Keratinocyte (primary cell): Measurements from ENCODE around the gene ZNF365. TPM values are rescaled to one million over a fixed set of nuclear protein-coding genes. Genes with fewer than 3 reads are reported as not detected.
A peak's percentile ranks its signal among the peaks of the same experiment; 100 is the strongest.

Source experiments
- DNase-seq: peaks from one replicate; pipeline ENCODE4 v3.0.0-alpha.2; 2011; ENCODE audit warnings: low read depth, missing footprints, low spot score
- FAIRE-seq: peaks from 2 replicates; lab custom pipeline; 2011; peaks lifted over from hg19 to GRCh38; lab: Jason Lieb, UNC
- H2AFZ ChIP-seq: 2 replicates; pipeline ENCODE4 v1.6.0; 2012; ENCODE audit warnings: low read length, control low read depth, inconsistent platforms; ENCODE audit not compliant: control insufficient read depth
- H3K27ac ChIP-seq: 2 replicates; pipeline ENCODE4 v1.5.1; 2011; ENCODE audit warnings: low read length; ENCODE audit not compliant: control insufficient read depth, insufficient read depth
- H3K27me3 ChIP-seq: 3 replicates; pipeline ENCODE4 v1.6.0; 2011; ENCODE audit warnings: low read length; ENCODE audit not compliant: control insufficient read depth, insufficient read depth; ENCODE audit errors: extremely low read depth
- H3K36me3 ChIP-seq, 2 experiments: 2 replicates in 1 of 2; 3 replicates in 1 of 2; pipeline ENCODE4 v1.5.1; 2011; ENCODE audit warnings: low read length in 2 of 2, mild to moderate bottlenecking in 1 of 2; ENCODE audit not compliant: control insufficient read depth in 2 of 2, insufficient read depth in 2 of 2; ENCODE audit errors: extremely low read depth in 1 of 2
- H3K4me1 ChIP-seq: 3 replicates; pipeline ENCODE4 v1.5.1; 2011; ENCODE audit warnings: low read length; ENCODE audit not compliant: control insufficient read depth, insufficient read depth; ENCODE audit errors: extremely low read depth
- H3K4me2 ChIP-seq: 3 replicates; pipeline ENCODE4 v1.6.0; 2011; ENCODE audit warnings: low read depth, low read length; ENCODE audit not compliant: control insufficient read depth, insufficient read depth; ENCODE audit errors: extremely low read depth
- H3K4me3 ChIP-seq, 3 experiments: fragments of 200-600 bp in 1 of 3; sonication (generic) in 1 of 3; 2 replicates in 2 of 3; 3 replicates in 1 of 3; pipeline ENCODE4 v1.5.1; 2011 to 2016; ENCODE audit warnings: low read length in 3 of 3, mild to moderate bottlenecking in 3 of 3, control low read depth in 2 of 3, inconsistent platforms in 1 of 3, low read depth in 1 of 3, mixed read lengths in 1 of 3, mixed run types in 1 of 3, moderate library complexity in 1 of 3; ENCODE audit not compliant: control insufficient read depth in 2 of 3, insufficient read depth in 2 of 3; ENCODE audit errors: extremely low read depth in 1 of 3
- H3K79me2 ChIP-seq: 2 replicates; pipeline ENCODE4 v1.6.0; 2012; ENCODE audit warnings: low read length; ENCODE audit not compliant: control insufficient read depth, insufficient read depth
- H3K9ac ChIP-seq: 3 replicates; pipeline ENCODE4 v1.6.0; 2011; ENCODE audit warnings: low read length; ENCODE audit not compliant: control insufficient read depth, insufficient read depth; ENCODE audit errors: extremely low read depth
- H3K9me1 ChIP-seq: 3 replicates; pipeline ENCODE4 v1.6.0; 2011; ENCODE audit warnings: low read length; ENCODE audit not compliant: control insufficient read depth, insufficient read depth; ENCODE audit errors: extremely low read depth
- H3K9me3 ChIP-seq: 2 replicates; pipeline ENCODE4 v1.5.1; 2012; ENCODE audit warnings: low read depth, low read length; ENCODE audit not compliant: control insufficient read depth
- H4K20me1 ChIP-seq: 3 replicates; pipeline ENCODE4 v1.6.0; 2011; ENCODE audit warnings: low read length; ENCODE audit not compliant: control insufficient read depth, insufficient read depth; ENCODE audit errors: extremely low read depth
- CTCF ChIP-seq, 3 experiments: IDR thresholded peaks in 1 of 3; conservative IDR thresholded peaks in 1 of 3; optimal IDR thresholded peaks in 1 of 3; 2 replicates in 2 of 3; 3 replicates in 1 of 3; pipeline versions ENCODE3 to v1.5.1; 2011; ENCODE audit warnings: low read length in 3 of 3, mild to moderate bottlenecking in 3 of 3, moderate library complexity in 2 of 3, control low read depth in 1 of 3, inconsistent platforms in 1 of 3; ENCODE audit not compliant: insufficient read depth in 2 of 3; ENCODE audit errors: extremely low read depth in 1 of 3
- EZH2 ChIP-seq: IDR thresholded peaks from one replicate; pipeline ENCODE4 v1.6.1; 2012; ENCODE audit warnings: inconsistent platforms, mild to moderate bottlenecking, low read length, moderate library complexity
- dilution Hi-C: fragments of 300-500 bp; cut with MboI; formaldehyde crosslinking; loops from one replicate; pipeline ENCODE4 v1.7.0; 2020; ENCODE audit warnings: low sequenced_read_pairs; ENCODE audit not compliant: extremely low pct_ligation_motif_present
- polyA plus RNA-seq, 5 experiments: library from polyadenylated mRNA; depleted of rRNA in 3 of 5; stranded (reverse) in 3 of 5; stranded (forward) in 1 of 5; unstranded in 1 of 5; fragments of >200 nt; gene quantifications; 1 replicate in 1 of 5; 2 replicates in 3 of 5; 3 replicates in 1 of 5; pipeline versions ENCODE4 v1.2.1 to v1.2.3, GENCODE V29; 2011 to 2012; ENCODE audit warnings: missing spikeins in 2 of 5, low read depth in 1 of 5, low replicate concordance in 1 of 5

ZNF365 gene
- polyA plus RNA-seq, 1 donor (not counting 4 experiments of a cell fraction or from before 2014, with no cell fraction given) = 15.9 TPM

- H3K4me3 ChIP-seq = no peak overlapping the region
- DNase-seq (no peak), FAIRE-seq (peak; percentile 13)
- peak overlapping the region; percentile 20 for H3K9ac ChIP-seq
- peak overlapping the region; percentile 98 for H3K27ac ChIP-seq
- peaks cover 63% of the 10 kb centered on the region for H3K4me1 ChIP-seq
- dilution Hi-C loops = no loop called here
- peaks cover 3% of the 10 kb centered on the region in 2 experiments for H3K36me3 ChIP-seq
- no peak overlapping the region for H2AFZ ChIP-seq
- peaks cover 49% of the 10 kb centered on the region for H3K79me2 ChIP-seq
- H3K9me1 ChIP-seq = no peaks in the 10 kb centered on the region
- H3K27me3 ChIP-seq = no peaks in the 10 kb centered on the region
- H4K20me1 ChIP-seq = no peaks in the 10 kb centered on the region
- peaks cover 2% of the 10 kb centered on the region for H3K9me3 ChIP-seq
- H3K4me2 ChIP-seq = peak overlapping the region; percentile 50
- no peak for TF ChIP-seq CTCF (optimal IDR thresholded peaks at IDR 0.05 in 1 of 3, IDR thresholded peaks at IDR 0.05 in 1 of 3, conservative IDR thresholded peaks at IDR 0.05 in 1 of 3; ENCODE audit: extremely low read depth in 1 of 3, insufficient read depth in 2 of 3, low read length in 3 of 3)
- TF ChIP-seq EZH2 = no peak
Measured at GRCh38 chr10:62386356-62387320, 12.5 kb downstream of the ZNF365 start.

GRCh38 chr10:62388328-62388727 lies 14.2 kb downstream of the ZNF365 start:
- dilution Hi-C loops = no loop called here
- FAIRE-seq = no peak
- TF ChIP-seq CTCF (optimal IDR thresholded peaks at IDR 0.05 in 1 of 3, IDR thresholded peaks at IDR 0.05 in 1 of 3, conservative IDR thresholded peaks at IDR 0.05 in 1 of 3; ENCODE audit: extremely low read depth in 1 of 3, insufficient read depth in 2 of 3, low read length in 3 of 3) = no peak
- TF ChIP-seq EZH2 = no peak
- Histone ChIP-seq H3K4me3 (no peak overlapping the region), H3K27me3 (no peaks in the 10 kb centered on the region), H3K27ac (no peak overlapping the region), H3K9me1 (no peaks in the 10 kb centered on the region), H3K4me1 (peaks cover 46% of the 10 kb centered on the region), H2AFZ (no peak overlapping the region), H3K36me3 (peaks cover 3% of the 10 kb centered on the region in 2 experiments), H4K20me1 (no peaks in the 10 kb centered on the region), H3K4me2 (no peak overlapping the region), H3K9me3 (peaks cover 2% of the 10 kb centered on the region), H3K79me2 (peaks cover 35% of the 10 kb centered on the region), H3K9ac (no peak overlapping the region)
- no peak for DNase-seq
